Astrocyte (in vitro differentiated cells and primary cell): ENCODE measurements around the gene CMYA5. TPM values are rescaled to one million over a fixed set of nuclear protein-coding genes. Genes with fewer than 3 reads are reported as not detected.

ENCODE experiments used
- DNase-seq: peaks from one replicate; pipeline ENCODE4 v3.0.0-alpha.2; 2010; ENCODE audit warnings: low read depth
- FAIRE-seq: peaks from 2 replicates; lab custom pipeline; 2011; peaks lifted over from hg19 to GRCh38; lab: Jason Lieb, UNC
- H2AFZ ChIP-seq: 2 replicates; pipeline ENCODE4 v1.6.0; 2012; ENCODE audit warnings: low read depth, low read length, inconsistent platforms
- H3K27ac ChIP-seq: 2 replicates; pipeline ENCODE4 v1.5.1; 2011; ENCODE audit warnings: low read depth, low read length, inconsistent platforms
- H3K27me3 ChIP-seq: 2 replicates; pipeline ENCODE4 v1.6.0; 2011; ENCODE audit warnings: low read length, inconsistent platforms; ENCODE audit not compliant: insufficient read depth
- H3K36me3 ChIP-seq: 2 replicates; pipeline ENCODE4 v1.5.1; 2011; ENCODE audit warnings: low read length, inconsistent platforms; ENCODE audit not compliant: insufficient read depth
- H3K4me1 ChIP-seq: 2 replicates; pipeline ENCODE4 v1.5.1; 2011; ENCODE audit warnings: low read length, inconsistent platforms; ENCODE audit not compliant: insufficient read depth
- H3K4me2 ChIP-seq: 2 replicates; pipeline ENCODE4 v1.6.0; 2012; ENCODE audit warnings: low read length, inconsistent platforms
- H3K4me3 ChIP-seq: 2 replicates; pipeline ENCODE4 v1.5.1; 2011; ENCODE audit warnings: low read depth, mild to moderate bottlenecking, low read length, inconsistent platforms; ENCODE audit not compliant: insufficient read depth
- H3K79me2 ChIP-seq: 2 replicates; pipeline ENCODE4 v1.6.0; 2012; ENCODE audit warnings: mild to moderate bottlenecking, low read length, inconsistent platforms; ENCODE audit not compliant: insufficient read depth
- H3K9ac ChIP-seq: 2 replicates; pipeline ENCODE4 v1.6.0; 2012; ENCODE audit warnings: mild to moderate bottlenecking, low read length, inconsistent platforms
- H3K9me3 ChIP-seq: 2 replicates; pipeline ENCODE4 v1.5.1; 2012; ENCODE audit warnings: low read depth, mild to moderate bottlenecking, low read length, inconsistent platforms; ENCODE audit not compliant: insufficient read depth
- H4K20me1 ChIP-seq: 2 replicates; pipeline ENCODE4 v1.6.0; 2012; ENCODE audit warnings: low read length, inconsistent platforms; ENCODE audit not compliant: insufficient read depth
- H3K27ac Mint-ChIP-seq: one replicate; pipeline ENCODE4 v1.8.0; 2021; ENCODE audit warnings: mild to moderate bottlenecking, mixed read lengths; ENCODE audit not compliant: unreplicated experiment
- H3K27me3 Mint-ChIP-seq: one replicate; pipeline ENCODE4 v1.8.0; 2021; ENCODE audit warnings: low read depth, mixed read lengths; ENCODE audit not compliant: unreplicated experiment
- H3K36me3 Mint-ChIP-seq: one replicate; pipeline ENCODE4 v1.8.0; 2021; ENCODE audit warnings: low read depth, mixed read lengths; ENCODE audit not compliant: unreplicated experiment
- H3K4me1 Mint-ChIP-seq: one replicate; pipeline ENCODE4 v1.8.0; 2021; ENCODE audit warnings: low read depth, mixed read lengths; ENCODE audit not compliant: unreplicated experiment
- H3K4me3 Mint-ChIP-seq: one replicate; pipeline ENCODE4 v1.8.0; 2021; ENCODE audit warnings: mild to moderate bottlenecking, moderate library complexity, mixed read lengths; ENCODE audit not compliant: unreplicated experiment
- H3K9me3 Mint-ChIP-seq: one replicate; pipeline ENCODE4 v1.8.0; 2021; ENCODE audit warnings: mild to moderate bottlenecking, mixed read lengths; ENCODE audit not compliant: unreplicated experiment
- EZH2 ChIP-seq: IDR thresholded peaks from 2 replicates; pipeline ENCODE4 v1.6.1; 2012; ENCODE audit warnings: mild to moderate bottlenecking, low read length, inconsistent platforms; ENCODE audit not compliant: insufficient read depth
- total RNA-seq: library from RNA; stranded (reverse); gene quantifications from 2 replicates; pipeline ENCODE4 v1.2.1, GENCODE V29; 2021
- TF ChIP-seq, protein P1 (sequence below): IDR thresholded peaks from 2 replicates; pipeline ENCODE4 v1.5.1; 2011; ENCODE audit warnings: low read depth, mild to moderate bottlenecking, inconsistent platforms, low read length, moderate library complexity; ENCODE audit not compliant: insufficient read depth

CMYA5 gene
- total RNA-seq, 1 donor from 2014 or later: 1.2 TPM

DNA sequence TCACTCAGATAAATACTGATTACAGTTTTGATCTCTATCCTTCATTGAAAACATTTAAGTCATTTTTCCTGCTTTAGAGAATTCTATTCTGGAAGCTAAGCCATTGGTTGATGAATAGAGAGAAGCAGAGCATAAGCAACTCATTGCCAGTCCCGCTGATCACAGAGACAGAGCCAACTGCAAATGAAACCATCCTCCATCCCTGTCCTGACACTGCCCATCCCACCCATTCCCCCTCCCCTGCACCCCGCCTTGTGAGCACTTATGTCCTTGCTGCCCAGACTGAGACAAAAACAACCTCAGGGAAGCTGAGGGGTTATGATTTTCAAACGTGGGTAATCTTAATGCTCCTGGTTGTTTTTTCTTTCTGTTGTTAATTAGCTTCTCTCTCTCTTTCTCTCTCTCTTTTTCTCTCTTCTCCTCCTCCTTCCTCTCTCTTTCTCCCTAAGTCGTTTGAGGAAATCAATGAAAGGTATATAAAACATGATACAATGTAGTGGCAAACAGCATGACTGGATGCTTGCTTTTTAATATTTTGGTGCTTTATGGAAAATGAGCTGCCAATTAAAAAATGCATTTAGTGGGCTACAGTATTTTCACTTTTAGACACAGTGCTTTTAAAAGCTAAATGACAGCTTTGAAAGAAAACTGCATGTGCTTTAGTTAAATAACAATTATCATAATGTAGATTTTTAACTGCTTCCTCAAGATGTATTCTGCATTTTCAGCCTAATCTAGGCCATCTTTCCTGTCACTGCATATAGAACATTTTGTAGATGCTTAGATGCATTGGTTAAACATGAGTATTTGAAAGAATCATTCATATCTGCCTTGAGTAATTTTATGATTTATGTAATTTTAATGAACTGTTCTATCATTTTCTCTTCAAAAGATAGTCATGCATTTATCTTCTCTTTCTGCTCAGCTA is 57.3 kb downstream of the CMYA5 start:
- Histone ChIP-seq H3K9ac (no peak overlapping the region), H3K36me3 (no peaks in the 10 kb centered on the region), H3K27ac (no peak overlapping the region), H3K79me2 (no peaks in the 10 kb centered on the region), H4K20me1 (no peaks in the 10 kb centered on the region), H3K4me1 (no peaks in the 10 kb centered on the region), H3K4me3 (no peak overlapping the region), H3K4me2 (no peak overlapping the region), H3K9me3 (peaks cover 6% of the 10 kb centered on the region), H3K27me3 (no peaks in the 10 kb centered on the region), H2AFZ (no peak overlapping the region)
- DNase-seq (no peak), FAIRE-seq (no peak)
- TF ChIP-seq, protein P1, sequence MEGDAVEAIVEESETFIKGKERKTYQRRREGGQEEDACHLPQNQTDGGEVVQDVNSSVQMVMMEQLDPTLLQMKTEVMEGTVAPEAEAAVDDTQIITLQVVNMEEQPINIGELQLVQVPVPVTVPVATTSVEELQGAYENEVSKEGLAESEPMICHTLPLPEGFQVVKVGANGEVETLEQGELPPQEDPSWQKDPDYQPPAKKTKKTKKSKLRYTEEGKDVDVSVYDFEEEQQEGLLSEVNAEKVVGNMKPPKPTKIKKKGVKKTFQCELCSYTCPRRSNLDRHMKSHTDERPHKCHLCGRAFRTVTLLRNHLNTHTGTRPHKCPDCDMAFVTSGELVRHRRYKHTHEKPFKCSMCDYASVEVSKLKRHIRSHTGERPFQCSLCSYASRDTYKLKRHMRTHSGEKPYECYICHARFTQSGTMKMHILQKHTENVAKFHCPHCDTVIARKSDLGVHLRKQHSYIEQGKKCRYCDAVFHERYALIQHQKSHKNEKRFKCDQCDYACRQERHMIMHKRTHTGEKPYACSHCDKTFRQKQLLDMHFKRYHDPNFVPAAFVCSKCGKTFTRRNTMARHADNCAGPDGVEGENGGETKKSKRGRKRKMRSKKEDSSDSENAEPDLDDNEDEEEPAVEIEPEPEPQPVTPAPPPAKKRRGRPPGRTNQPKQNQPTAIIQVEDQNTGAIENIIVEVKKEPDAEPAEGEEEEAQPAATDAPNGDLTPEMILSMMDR: no peak
- no peak for TF ChIP-seq EZH2
- H3K4me3 Mint-ChIP-seq: no peak overlapping the region
- H3K27me3 Mint-ChIP-seq: peaks cover 2% of the 10 kb centered on the region
- no peaks in the 10 kb centered on the region for H3K36me3 Mint-ChIP-seq
- peaks cover 2% of the 10 kb centered on the region for H3K9me3 Mint-ChIP-seq
- H3K27ac Mint-ChIP-seq: no peak overlapping the region
- peaks cover 4% of the 10 kb centered on the region for H3K4me1 Mint-ChIP-seq

DNA sequence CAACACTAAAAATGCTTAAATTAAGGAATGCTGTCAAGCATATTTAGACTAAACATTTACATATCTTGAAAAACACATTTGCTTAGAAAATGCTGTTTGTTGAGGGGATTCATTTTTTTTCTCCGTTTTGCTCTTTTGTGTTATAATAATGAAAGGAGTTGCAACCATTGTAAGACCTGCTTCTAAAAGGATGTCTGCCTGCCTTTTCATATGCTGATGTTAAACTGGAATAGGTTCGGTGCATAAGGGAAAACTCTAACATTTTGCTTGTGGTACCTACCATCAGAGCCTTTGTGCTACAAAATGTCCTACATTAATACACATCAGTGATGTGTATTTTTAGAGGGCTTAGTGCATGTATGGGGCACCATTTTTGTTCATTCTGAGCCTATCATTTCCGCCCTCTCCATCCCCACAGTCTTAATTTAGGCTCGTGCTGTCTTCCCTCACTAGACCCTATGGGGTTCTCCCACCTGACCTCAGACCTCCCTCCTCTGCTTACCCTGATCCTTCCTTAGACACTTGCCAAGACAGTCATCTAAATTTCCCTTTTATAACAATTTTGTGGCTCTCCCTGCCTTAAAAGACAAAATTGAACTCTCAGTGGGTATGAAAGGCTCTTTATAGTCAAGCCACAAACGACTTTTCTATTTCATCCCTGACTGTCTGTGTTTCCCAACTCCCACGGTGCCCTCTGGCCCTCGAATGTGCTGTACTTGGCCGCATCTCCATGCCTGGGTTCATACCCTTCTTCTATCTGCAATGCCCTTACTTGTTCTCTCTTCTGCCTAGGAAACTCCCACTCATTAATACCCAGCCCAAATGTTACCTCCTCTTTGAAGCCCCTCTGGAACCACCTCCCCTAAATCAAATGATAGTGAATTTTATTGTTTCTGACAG is 61.2 kb downstream of the CMYA5 start:
- Mint-ChIP-seq H3K27ac (no peak overlapping the region), H3K36me3 (no peaks in the 10 kb centered on the region), H3K4me3 (no peak overlapping the region), H3K27me3 (peaks cover 2% of the 10 kb centered on the region), H3K4me1 (no peaks in the 10 kb centered on the region), H3K9me3 (peaks cover 2% of the 10 kb centered on the region)
- Histone ChIP-seq H3K4me1 (no peaks in the 10 kb centered on the region), H3K27ac (no peak overlapping the region), H3K36me3 (no peaks in the 10 kb centered on the region), H2AFZ (no peak overlapping the region), H3K27me3 (no peaks in the 10 kb centered on the region), H3K9me3 (no peaks in the 10 kb centered on the region), H3K4me2 (no peak overlapping the region), H3K4me3 (no peak overlapping the region), H4K20me1 (no peaks in the 10 kb centered on the region), H3K9ac (no peak overlapping the region), H3K79me2 (no peaks in the 10 kb centered on the region)
- DNase-seq (no peak), FAIRE-seq (no peak)
- TF ChIP-seq, protein P1: no peak
- no peak for TF ChIP-seq EZH2
